GM21576 (cell line): ENCODE measurements around the gene AUTS2.
"Not testable (repeated sequence)": the region's sequence is repeated elsewhere in the genome, so short reads cannot be mapped to it uniquely, and the experiment has no call there.

Experiments used
- ATAC-seq: cut with Tn5 transposase; IDR thresholded peaks from one replicate; pipeline ENCODE4 v1.9.1; 2021; ENCODE audit warnings: mild to moderate bottlenecking, moderate library complexity; ENCODE audit not compliant: unreplicated experiment

The AUTS2 gene

DNA sequence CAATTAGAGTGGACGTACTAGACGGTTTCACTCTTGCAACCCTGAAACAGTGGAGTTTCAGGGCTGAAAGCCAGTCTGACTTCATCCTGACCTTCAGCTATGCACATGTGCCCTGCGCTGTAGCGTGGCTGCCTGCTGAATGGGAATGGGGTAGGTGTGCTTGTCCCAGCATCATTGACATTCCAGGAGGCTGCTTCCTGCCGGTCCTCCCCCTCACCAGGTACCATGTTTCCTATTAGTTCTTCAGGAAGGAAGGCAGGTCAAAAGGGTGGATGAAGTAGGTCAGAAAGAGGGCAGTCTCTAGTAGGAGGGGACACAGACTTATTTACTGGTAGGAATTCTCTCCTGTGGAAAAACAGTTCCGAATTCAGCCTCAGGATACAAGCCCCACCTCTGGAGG lies 981.9 kb downstream of the AUTS2 start:
- ATAC-seq = no peak

DNA sequence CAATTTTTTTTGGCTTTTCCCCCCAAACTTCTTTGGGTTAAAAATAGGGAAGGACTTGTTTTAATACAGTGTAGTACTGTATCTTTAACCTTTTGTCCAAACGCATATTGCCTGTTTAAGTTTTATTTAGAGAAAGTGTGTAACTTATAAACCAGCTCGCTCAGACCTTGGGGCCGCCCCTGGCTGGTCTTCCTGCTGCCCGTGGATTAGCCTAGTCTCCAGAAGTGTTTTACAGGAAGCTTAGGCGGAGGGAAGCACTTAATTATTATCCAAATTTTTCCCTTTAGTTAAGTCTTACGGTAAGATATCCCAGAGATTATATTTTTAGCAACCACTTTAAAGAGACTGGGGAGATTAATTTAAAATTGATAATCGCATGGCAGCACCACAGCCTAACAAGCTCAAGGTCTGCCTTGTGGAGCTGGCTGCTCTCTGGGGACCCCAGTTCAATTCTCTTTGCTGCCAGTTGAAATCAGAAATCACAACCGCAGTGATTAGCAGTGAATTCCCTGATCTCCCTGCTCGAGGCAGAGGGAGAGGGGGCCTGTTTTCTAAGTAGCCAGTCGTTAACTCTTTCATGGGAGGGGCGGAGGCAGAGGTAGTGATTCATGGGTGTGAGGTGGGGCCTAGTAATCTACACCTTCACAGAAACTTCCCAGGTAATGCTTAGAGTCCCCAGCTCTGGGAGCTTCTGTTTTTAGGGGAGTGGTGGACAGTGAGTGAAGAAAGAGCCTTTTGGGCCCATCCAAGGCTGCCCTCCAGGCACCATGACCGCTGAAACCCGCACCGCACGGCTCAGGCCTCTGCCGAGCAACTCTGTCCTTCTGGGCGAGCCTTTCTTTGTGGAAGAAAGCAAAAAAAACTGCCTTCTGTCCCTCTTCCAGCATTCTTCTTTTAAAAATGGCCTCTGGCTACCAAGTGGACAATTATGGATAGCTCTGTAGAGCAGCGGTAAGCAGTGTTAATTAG lies 984.9 kb downstream of the AUTS2 start:
- no peak for ATAC-seq

- ATAC-seq = no peak
These were observed 985.9 kb downstream of the AUTS2 start for GRCh38 chr7:70583965-70584883.

GRCh38 chr7:70585071-70585470 lies 986.8 kb downstream of the AUTS2 start:
- ATAC-seq = no peak

- no peak for ATAC-seq
These were observed 988.5 kb downstream of the AUTS2 start for GRCh38 chr7:70586822-70587221.

DNA sequence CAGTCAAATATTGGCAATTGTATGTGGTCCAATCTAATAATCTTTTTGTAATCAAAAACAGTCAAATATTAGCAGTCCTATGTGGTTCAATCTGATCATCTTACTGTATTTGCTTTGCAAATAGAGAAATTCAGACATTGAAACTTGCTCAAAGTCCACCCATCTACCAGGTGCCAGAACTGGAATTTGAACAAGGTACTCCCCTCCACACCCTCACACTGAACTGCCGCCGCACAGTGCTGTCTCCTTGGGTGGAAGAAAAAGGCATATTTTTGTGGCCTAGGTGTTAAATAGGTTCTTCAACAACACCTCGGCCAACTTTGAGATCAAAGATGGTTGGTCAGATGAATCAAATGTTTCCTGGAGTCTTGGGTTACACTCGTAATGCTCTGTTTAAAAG lies 989.5 kb downstream of the AUTS2 start:
- ATAC-seq = no peak

- ATAC-seq = no peak
These were observed 990.1 kb downstream of the AUTS2 start for GRCh38 chr7:70588191-70588921.

- no peak for ATAC-seq
These were observed 990.7 kb downstream of the AUTS2 start for GRCh38 chr7:70589010-70589409.

- peak; percentile 44 for ATAC-seq
These were observed 991.3 kb downstream of the AUTS2 start for GRCh38 chr7:70589590-70589989.

DNA sequence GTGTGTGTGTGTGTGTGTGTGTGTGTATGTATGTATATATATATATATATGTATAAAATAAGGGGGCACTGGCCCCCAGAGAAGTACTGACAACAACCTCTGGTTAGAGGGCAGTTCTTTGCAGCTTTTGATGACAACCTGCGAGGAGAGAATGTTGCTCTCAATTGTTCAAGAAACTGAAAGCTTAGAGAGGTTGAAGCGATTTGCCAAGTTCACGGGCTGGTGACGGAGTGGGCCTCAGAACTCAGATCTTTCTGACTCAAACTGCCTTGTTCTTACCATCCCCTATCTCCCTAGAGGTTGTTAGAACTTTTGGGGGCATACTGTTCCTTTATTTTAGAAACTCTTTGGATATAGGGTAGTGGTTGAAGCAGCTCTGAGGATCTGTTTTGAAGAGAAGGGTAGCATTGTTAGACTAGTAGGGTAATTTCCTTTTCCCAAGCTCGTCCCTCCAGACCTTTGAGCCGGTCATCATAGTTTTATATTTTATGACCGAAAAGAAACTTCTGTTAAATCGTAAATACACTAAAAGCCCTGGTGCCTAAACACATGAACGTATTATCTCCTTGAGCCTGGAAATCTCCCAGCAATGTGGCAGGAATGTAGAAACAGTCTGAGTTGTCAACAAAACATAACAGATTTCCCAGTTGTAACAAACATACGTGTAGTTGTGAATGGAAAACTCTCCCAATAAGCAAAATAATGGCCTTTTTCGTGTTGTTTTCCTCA lies 992.0 kb downstream of the AUTS2 start:
- ATAC-seq = peak; percentile 33

DNA sequence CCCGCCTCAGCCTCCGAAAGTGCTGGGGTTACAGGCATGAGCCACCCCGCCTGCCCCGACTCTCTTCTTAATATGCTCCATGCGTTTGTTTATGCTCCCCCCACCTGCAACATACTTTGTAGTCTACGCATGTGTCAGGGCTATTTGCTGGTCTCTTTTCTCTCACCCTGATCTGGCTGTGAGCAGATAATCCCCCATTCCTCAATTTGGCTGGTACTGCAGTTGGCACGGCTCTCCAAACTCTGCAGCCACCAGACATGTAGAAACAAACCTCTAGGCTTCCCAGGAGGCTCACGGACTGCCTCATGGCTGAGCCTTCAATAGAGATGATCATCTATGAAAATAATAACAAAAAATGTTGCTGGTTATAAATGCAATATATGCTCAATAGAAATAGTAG lies 993.4 kb downstream of the AUTS2 start:
- no peak for ATAC-seq

- ATAC-seq = no peak
These were observed 993.9 kb downstream of the AUTS2 start for GRCh38 chr7:70592171-70592570.

GRCh38 chr7:70594170-70594569 lies 995.9 kb downstream of the AUTS2 start:
- no peak for ATAC-seq

- not testable (repeated sequence) for ATAC-seq
These were observed 996.6 kb downstream of the AUTS2 start for GRCh38 chr7:70594885-70595284.

GRCh38 chr7:70595370-70595754 lies 997.1 kb downstream of the AUTS2 start:
- no peak for ATAC-seq

- peak; percentile 58 for ATAC-seq
These were observed 997.7 kb downstream of the AUTS2 start for GRCh38 chr7:70595755-70596597.

DNA sequence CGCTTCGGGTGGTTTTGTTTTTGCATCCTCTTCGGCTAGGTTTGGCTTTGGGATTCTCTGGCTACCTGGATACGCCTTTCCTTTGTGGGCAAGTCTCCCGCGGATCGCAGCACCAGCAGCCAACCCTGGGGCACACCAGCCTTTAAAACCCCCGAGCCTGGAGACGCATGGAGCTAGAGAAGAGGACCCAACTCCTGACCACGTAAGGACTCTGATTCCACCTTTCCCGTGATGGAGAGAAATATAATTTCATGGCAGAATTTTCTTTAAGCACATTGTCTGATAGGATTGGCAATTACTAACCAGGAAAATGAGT lies 998.3 kb downstream of the AUTS2 start:
- ATAC-seq = no peak

GRCh38 chr7:70597066-70597465 lies 998.8 kb downstream of the AUTS2 start:
- no peak for ATAC-seq

DNA sequence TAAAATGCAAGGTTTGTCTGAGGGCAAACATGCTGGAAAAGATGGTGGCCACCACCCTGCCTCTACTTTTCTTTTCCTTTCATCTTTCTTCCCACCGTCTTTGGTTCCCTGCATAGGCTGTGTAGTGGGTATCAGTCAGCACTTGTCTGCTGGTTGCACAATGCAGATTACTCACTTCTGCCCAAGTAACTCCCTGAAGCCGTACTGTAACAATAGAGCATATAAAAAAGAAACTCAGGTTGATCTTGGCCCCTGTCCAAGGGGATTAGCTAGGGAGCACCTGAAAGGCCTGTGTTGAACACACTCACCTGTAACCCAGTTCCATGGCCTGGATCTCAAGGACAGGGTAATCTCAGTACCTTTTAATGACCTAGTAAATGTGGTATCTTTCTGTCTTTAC lies 1000.7 kb downstream of the AUTS2 start:
- ATAC-seq = no peak
